ENCODE results near the gene EIF1B. TPM values are rescaled to one million over a fixed set of nuclear protein-coding genes. Genes with fewer than 3 reads are reported as not detected.
A peak's percentile ranks its signal among the peaks of the same experiment; 100 is the strongest.

EIF1B gene
- total RNA-seq, 4 donors from 2014 or later, result 12.9 to 32.7 (median 24.5) TPM

DNA sequence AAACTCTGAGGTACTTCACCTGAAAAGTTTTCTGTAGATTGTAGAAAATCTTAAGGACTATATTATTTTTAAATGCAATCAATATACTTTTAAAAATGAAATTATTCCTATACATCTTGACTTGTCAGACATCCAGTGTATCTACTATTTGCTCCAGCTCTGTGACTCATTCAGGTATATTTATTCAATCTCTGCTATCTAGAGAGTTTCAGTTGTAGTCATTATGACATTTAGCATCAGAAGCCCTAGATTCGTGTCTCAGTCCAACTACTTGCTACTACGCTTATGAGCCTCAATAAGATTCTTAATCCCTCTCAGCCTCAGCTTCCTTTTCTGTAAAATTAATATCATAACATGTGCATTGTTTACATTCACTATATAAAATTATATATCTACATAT, 22.3 kb upstream of the EIF1B start:
- H3K9me3 ChIP-seq, result no peaks in the 10 kb centered on the region
- no peak overlapping the region for H3K27ac ChIP-seq
- no peak for ATAC-seq
- intact Hi-C loops (cut with DNase I; ENCODE audit: low total_unique reads), result no loop called here
- TF ChIP-seq, protein P1, sequence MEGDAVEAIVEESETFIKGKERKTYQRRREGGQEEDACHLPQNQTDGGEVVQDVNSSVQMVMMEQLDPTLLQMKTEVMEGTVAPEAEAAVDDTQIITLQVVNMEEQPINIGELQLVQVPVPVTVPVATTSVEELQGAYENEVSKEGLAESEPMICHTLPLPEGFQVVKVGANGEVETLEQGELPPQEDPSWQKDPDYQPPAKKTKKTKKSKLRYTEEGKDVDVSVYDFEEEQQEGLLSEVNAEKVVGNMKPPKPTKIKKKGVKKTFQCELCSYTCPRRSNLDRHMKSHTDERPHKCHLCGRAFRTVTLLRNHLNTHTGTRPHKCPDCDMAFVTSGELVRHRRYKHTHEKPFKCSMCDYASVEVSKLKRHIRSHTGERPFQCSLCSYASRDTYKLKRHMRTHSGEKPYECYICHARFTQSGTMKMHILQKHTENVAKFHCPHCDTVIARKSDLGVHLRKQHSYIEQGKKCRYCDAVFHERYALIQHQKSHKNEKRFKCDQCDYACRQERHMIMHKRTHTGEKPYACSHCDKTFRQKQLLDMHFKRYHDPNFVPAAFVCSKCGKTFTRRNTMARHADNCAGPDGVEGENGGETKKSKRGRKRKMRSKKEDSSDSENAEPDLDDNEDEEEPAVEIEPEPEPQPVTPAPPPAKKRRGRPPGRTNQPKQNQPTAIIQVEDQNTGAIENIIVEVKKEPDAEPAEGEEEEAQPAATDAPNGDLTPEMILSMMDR (IDR thresholded peaks at IDR 0.05 in 4 of 5, conservative IDR thresholded peaks at IDR 0.05 in 1 of 5), result no peak
- TF ChIP-seq POLR2A (IDR thresholded peaks at IDR 0.05), result no peak
- no peak overlapping the region for H3K4me3 ChIP-seq
- no peaks in the 10 kb centered on the region for H3K4me1 ChIP-seq
- DNase-seq, result no peak
- H3K36me3 ChIP-seq, result no peaks in the 10 kb centered on the region
- in situ Hi-C loops (cut with MboI; ENCODE audit: low sequenced_read_pairs in 4 of 4), result no loop called here
- H3K27me3 ChIP-seq, result no peaks in the 10 kb centered on the region

GRCh38 chr3:40290396-40290795, 19.1 kb upstream of the EIF1B start:
- DNase-seq (no peak), ATAC-seq (no peak)
- no peaks in the 10 kb centered on the region for H3K4me1 ChIP-seq
- H3K27ac ChIP-seq, result no peak overlapping the region
- H3K27me3 ChIP-seq, result no peaks in the 10 kb centered on the region
- intact Hi-C loops (cut with DNase I; ENCODE audit: low total_unique reads) (no loop called here), in situ Hi-C loops (cut with MboI; ENCODE audit: low sequenced_read_pairs in 4 of 4) (no loop called here)
- TF ChIP-seq, protein P1 (IDR thresholded peaks at IDR 0.05 in 4 of 5, conservative IDR thresholded peaks at IDR 0.05 in 1 of 5), result no peak
- TF ChIP-seq POLR2A (IDR thresholded peaks at IDR 0.05), result no peak
- H3K4me3 ChIP-seq, result no peak overlapping the region
- H3K36me3 ChIP-seq, result no peaks in the 10 kb centered on the region
- no peaks in the 10 kb centered on the region for H3K9me3 ChIP-seq

- no peak for TF ChIP-seq POLR2A (IDR thresholded peaks at IDR 0.05)
- TF ChIP-seq, protein P1 (IDR thresholded peaks at IDR 0.05 in 4 of 5, conservative IDR thresholded peaks at IDR 0.05 in 1 of 5), result no peak
- intact Hi-C loops (cut with DNase I; ENCODE audit: low total_unique reads), result no loop called here
- H3K4me3 ChIP-seq, result no peak overlapping the region
- no peaks in the 10 kb centered on the region for H3K27me3 ChIP-seq
- in situ Hi-C loops (cut with MboI; ENCODE audit: low sequenced_read_pairs in 4 of 4), result no loop called here
- ATAC-seq (no peak), DNase-seq (no peak)
- no peaks in the 10 kb centered on the region for H3K36me3 ChIP-seq
- no peaks in the 10 kb centered on the region for H3K9me3 ChIP-seq
- no peaks in the 10 kb centered on the region for H3K4me1 ChIP-seq
- no peak overlapping the region for H3K27ac ChIP-seq
Measured at GRCh38 chr3:40291471-40291870, 18.0 kb upstream of the EIF1B start.

DNA sequence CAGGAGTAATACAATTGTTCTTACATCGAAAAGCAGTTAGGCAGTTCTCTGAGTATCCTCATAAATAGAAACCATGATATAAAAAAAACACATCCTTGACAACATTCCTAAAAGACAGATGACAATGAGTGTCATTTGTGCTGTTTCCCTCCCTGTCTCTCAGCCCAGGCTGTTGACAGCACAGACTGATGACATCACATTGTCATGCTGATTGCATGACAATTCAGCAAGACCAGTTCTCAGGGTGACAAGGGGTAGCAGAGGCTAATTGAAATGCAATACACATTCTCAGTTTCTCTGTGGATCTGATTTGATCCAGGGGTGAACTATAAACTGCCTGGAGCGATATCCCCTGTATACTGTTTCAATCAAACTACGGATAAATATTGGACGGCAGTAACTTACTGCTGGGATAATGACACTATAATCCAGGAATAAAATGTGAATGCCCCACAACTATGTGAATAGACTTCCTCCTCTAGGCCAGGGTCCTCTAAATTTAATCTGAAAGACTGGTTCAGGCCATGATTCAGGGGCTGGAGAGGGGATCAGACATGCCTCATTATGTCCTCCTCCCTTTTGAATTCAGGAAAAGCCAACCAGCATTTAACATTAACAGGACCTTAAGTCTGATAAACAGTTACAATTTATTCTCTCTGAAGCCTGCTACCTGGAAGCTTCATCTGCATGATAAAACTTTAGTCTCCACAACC, 16.7 kb upstream of the EIF1B start:
- Histone ChIP-seq H3K9me3 (no peaks in the 10 kb centered on the region), H3K36me3 (no peaks in the 10 kb centered on the region), H3K4me3 (no peak overlapping the region), H3K4me1 (no peaks in the 10 kb centered on the region), H3K27me3 (no peaks in the 10 kb centered on the region), H3K27ac (peak overlapping the region in 2 of 4 donors; percentile 2 to 49)
- no peak for TF ChIP-seq POLR2A (IDR thresholded peaks at IDR 0.05)
- TF ChIP-seq, protein P1 (IDR thresholded peaks at IDR 0.05 in 4 of 5, conservative IDR thresholded peaks at IDR 0.05 in 1 of 5), result no peak
- intact Hi-C loops (cut with DNase I; ENCODE audit: low total_unique reads) (no loop called here), in situ Hi-C loops (cut with MboI; ENCODE audit: low sequenced_read_pairs in 4 of 4) (no loop called here)
- ATAC-seq, result no peak
- no peak for DNase-seq

GRCh38 chr3:40294434-40294833, 15.1 kb upstream of the EIF1B start:
- no peak for ATAC-seq
- DNase-seq, result no peak
- Histone ChIP-seq H3K27ac (no peak overlapping the region), H3K27me3 (no peaks in the 10 kb centered on the region), H3K36me3 (no peaks in the 10 kb centered on the region), H3K4me3 (no peak overlapping the region), H3K4me1 (no peaks in the 10 kb centered on the region), H3K9me3 (no peaks in the 10 kb centered on the region)
- no peak for TF ChIP-seq POLR2A (IDR thresholded peaks at IDR 0.05)
- TF ChIP-seq, protein P1 (IDR thresholded peaks at IDR 0.05 in 4 of 5, conservative IDR thresholded peaks at IDR 0.05 in 1 of 5), result no peak
- in situ Hi-C loops (cut with MboI; ENCODE audit: low sequenced_read_pairs in 4 of 4), result no loop called here
- intact Hi-C loops (cut with DNase I; ENCODE audit: low total_unique reads), result no loop called here
